ENCODE measurements around the gene LTB.

DNA sequence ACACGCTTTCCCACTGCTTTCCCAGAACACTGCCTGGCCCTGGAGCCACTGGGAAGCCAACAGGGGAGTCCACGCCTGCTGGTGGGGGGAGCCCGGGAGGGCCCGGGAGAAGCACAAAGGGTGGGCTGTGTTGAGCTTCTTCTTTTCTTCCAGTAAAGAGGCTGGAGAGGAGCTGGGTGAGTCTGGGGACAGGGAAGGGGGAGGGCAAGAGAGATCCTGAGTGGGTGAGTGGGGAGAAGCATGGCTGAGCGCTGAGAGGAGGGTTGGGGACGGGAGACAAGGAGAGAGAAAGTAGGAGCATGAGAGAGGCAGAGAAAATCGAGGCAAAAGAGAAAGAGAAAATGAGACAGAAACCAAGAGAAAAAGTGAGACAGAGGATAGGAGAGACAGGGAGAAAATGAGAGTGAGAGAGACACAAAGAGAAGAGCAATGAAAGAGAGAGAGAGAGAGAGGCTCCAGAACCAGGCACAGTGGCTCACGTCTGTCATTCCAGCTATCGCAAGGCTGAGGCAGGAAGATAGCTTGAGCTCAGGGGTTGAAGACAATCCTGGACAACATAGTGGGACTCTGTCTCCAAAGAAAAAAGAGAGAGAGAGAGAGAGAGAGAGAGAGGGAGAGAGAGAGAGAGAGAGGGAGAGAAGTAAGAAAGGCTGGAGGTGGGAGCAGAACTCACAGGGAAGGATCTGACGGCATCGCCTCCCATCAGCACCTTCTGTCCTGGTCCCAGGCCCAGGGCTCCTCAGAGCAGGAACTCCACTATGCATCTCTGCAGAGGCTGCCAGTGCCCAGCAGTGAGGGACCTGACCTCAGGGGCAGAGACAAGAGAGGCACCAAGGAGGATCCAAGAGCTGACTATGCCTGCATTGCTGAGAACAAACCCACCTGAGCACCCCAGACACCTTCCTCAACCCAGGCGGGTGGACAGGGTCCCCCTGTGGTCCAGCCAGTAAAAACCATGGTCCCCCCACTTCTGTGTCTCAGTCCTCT lies 5.9 kb upstream of the LTB start:
- TF ChIP-seq, protein P1, sequence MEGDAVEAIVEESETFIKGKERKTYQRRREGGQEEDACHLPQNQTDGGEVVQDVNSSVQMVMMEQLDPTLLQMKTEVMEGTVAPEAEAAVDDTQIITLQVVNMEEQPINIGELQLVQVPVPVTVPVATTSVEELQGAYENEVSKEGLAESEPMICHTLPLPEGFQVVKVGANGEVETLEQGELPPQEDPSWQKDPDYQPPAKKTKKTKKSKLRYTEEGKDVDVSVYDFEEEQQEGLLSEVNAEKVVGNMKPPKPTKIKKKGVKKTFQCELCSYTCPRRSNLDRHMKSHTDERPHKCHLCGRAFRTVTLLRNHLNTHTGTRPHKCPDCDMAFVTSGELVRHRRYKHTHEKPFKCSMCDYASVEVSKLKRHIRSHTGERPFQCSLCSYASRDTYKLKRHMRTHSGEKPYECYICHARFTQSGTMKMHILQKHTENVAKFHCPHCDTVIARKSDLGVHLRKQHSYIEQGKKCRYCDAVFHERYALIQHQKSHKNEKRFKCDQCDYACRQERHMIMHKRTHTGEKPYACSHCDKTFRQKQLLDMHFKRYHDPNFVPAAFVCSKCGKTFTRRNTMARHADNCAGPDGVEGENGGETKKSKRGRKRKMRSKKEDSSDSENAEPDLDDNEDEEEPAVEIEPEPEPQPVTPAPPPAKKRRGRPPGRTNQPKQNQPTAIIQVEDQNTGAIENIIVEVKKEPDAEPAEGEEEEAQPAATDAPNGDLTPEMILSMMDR (IDR thresholded peaks at IDR 0.05), result no peak
- TF ChIP-seq EP300 (IDR thresholded peaks at IDR 0.05) (no peak), POLR2A (IDR thresholded peaks at IDR 0.05) (no peak), POLR2AphosphoS5 (IDR thresholded peaks at IDR 0.05) (no peak)
